Naive B cell (primary cell): ENCODE measurements around the gene OR11H6. TPM values are rescaled to one million over a fixed set of nuclear protein-coding genes. Genes with fewer than 3 reads are reported as not detected.
"Not testable (repeated sequence)": the region's sequence is repeated elsewhere in the genome, so short reads cannot be mapped to it uniquely, and the experiment has no call there.

ENCODE experiments used
- ATAC-seq, 2 donors: fragments of 150-1000 bp; cut with Tn5 transposase; 2 replicates each; pipeline ENCODE4 v1.10.0; 2021; ENCODE audit warnings: low read depth in 2 of 2, mild to moderate bottlenecking in 2 of 2, moderate library complexity in 2 of 2
- DNase-seq: peaks from one replicate; pipeline ENCODE4 v3.0.0; 2022
- H3K27ac Mint-ChIP-seq, 6 donors: one replicate each; pipeline ENCODE4 v1.8.0; 2020 to 2022; ENCODE audit warnings: mild to moderate bottlenecking in 6 of 6, mixed read lengths in 6 of 6, moderate library complexity in 5 of 6, inconsistent platforms in 2 of 6
- H3K27me3 Mint-ChIP-seq, 3 donors: one replicate each; pipeline ENCODE4 v1.8.0; 2021 to 2022; ENCODE audit warnings: mixed read lengths in 3 of 3, mild to moderate bottlenecking in 1 of 3
- H3K36me3 Mint-ChIP-seq, 2 donors: one replicate each; pipeline ENCODE4 v1.8.0; 2020 to 2022; ENCODE audit warnings: mixed read lengths in 2 of 2, inconsistent platforms in 1 of 2, mild to moderate bottlenecking in 1 of 2
- H3K4me1 Mint-ChIP-seq, 3 donors: one replicate each; pipeline ENCODE4 v1.8.0; 2020 to 2022; ENCODE audit warnings: mixed read lengths in 3 of 3, inconsistent platforms in 1 of 3, mild to moderate bottlenecking in 1 of 3, moderate library complexity in 1 of 3
- H3K4me3 Mint-ChIP-seq, 8 donors: one replicate each; pipeline ENCODE4 v1.8.0; 2020 to 2022; ENCODE audit warnings: mild to moderate bottlenecking in 8 of 8, mixed read lengths in 8 of 8, moderate library complexity in 8 of 8, inconsistent platforms in 2 of 8
- H3K9me3 Mint-ChIP-seq, 7 donors: one replicate each; pipeline ENCODE4 v1.8.0; 2020 to 2022; ENCODE audit warnings: mixed read lengths in 7 of 7, mild to moderate bottlenecking in 5 of 7, inconsistent platforms in 2 of 7, moderate library complexity in 1 of 7
- polyA plus RNA-seq, 6 donors: library from polyadenylated mRNA; unstranded; fragments of 300-500 nt; fragmentation: Illumina TruSeq; gene quantifications; one replicate each; pipeline ENCODE4 v1.2.3, GENCODE V29; 2021; ENCODE audit warnings: low read depth in 6 of 6

The OR11H6 gene, protein sequence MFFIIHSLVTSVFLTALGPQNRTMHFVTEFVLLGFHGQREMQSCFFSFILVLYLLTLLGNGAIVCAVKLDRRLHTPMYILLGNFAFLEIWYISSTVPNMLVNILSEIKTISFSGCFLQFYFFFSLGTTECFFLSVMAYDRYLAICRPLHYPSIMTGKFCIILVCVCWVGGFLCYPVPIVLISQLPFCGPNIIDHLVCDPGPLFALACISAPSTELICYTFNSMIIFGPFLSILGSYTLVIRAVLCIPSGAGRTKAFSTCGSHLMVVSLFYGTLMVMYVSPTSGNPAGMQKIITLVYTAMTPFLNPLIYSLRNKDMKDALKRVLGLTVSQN
- polyA plus RNA-seq, result not detected

- no peak for DNase-seq
- Mint-ChIP-seq H3K4me3 (peak within 1 kb of the TSS in 1 of 8 donors; percentile 57), H3K27ac (peak within 1 kb of the TSS in 1 of 6 donors; percentile 4), H3K27me3 (peaks cover 12 to 16% (median 13%) of the 10 kb centered on the region in 3 donors), H3K4me1 (no peaks in the 10 kb centered on the region), H3K9me3 (peaks cover 0 to 7% (median 0%) of the 10 kb centered on the region in 7 donors), H3K36me3 (no peaks in the 10 kb centered on the region)
- no peak for ATAC-seq
Observed at GRCh38 chr14:20223410-20223809, at the start of gene OR11H6. Gene OR11H6, plus strand, starts transcription at chr14:20223710. Its CDS starts 0 bp downstream, at chr14:20223710.

GRCh38 chr14:20174205-20174604 is 49.3 kb upstream of the OR11H6 start:
- not testable (repeated sequence) for ATAC-seq, DNase-seq, H3K4me3 Mint-ChIP-seq, H3K9me3 Mint-ChIP-seq, H3K4me1 Mint-ChIP-seq, H3K27me3 Mint-ChIP-seq, H3K36me3 Mint-ChIP-seq, H3K27ac Mint-ChIP-seq

DNA sequence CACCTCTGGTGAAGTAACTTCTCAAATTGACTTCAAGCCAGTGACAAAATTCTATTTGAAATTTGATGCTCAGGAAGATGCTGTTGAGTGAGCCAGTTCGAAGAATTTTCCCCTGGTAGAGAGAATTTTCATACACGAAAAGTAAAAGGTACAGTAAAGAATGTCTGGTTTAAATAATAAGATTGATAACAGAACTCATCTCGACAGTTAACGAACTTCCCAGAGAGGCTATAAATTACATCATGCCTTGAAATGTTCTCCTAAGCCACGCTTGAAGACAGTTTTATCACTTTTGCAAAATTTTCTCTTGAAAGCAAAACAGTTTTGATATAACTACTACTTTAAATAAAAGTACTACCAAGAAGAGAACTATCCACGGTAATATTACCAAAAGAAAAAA is 47.2 kb upstream of the OR11H6 start:
- DNase-seq, result no peak
- Mint-ChIP-seq H3K27ac (no peak overlapping the region), H3K4me1 (peaks cover 0 to 7% (median 3%) of the 10 kb centered on the region in 3 donors), H3K9me3 (peaks cover 0 to 6% (median 0%) of the 10 kb centered on the region in 7 donors), H3K36me3 (no peaks in the 10 kb centered on the region), H3K27me3 (peaks cover 0 to 13% (median 0%) of the 10 kb centered on the region in 3 donors), H3K4me3 (no peak overlapping the region)
- no peak for ATAC-seq

- Mint-ChIP-seq H3K36me3 (no peaks in the 10 kb centered on the region), H3K27me3 (peaks cover 0 to 13% (median 9%) of the 10 kb centered on the region in 3 donors), H3K4me3 (no peak overlapping the region), H3K9me3 (peaks cover 0 to 6% (median 0%) of the 10 kb centered on the region in 7 donors), H3K4me1 (peaks cover 0 to 7% (median 3%) of the 10 kb centered on the region in 3 donors), H3K27ac (no peak overlapping the region)
- DNase-seq, result no peak
- ATAC-seq, result no peak
Observed at GRCh38 chr14:20177433-20177974, 46.0 kb upstream of the OR11H6 start.

DNA sequence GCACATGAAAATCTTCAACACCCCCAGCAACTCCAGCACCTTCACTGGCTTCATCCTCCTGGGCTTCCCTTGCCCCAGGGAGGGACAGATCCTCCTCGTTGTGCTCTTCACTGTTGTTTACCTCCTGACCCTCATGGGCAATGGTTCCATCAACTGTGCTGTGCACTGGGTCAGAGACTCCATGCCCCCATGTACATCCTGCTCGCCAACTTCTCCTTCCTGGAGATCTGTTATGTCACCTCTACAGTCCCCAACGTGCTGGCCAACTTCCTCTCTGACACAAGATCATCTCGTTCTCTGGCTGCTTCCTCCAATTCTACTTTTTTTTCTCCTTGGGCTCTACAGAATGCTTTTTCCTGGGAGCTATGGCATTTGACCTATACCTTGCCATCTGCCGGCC is 44.3 kb upstream of the OR11H6 start:
- H3K4me1 Mint-ChIP-seq, result peaks cover 0 to 7% (median 3%) of the 10 kb centered on the region in 3 donors
- no peak overlapping the region for H3K4me3 Mint-ChIP-seq
- H3K9me3 Mint-ChIP-seq, result peaks cover 0 to 6% (median 0%) of the 10 kb centered on the region in 7 donors
- H3K36me3 Mint-ChIP-seq, result no peaks in the 10 kb centered on the region
- H3K27me3 Mint-ChIP-seq, result peaks cover 0 to 18% (median 10%) of the 10 kb centered on the region in 3 donors
- no peak for DNase-seq
- no peak for ATAC-seq
- H3K27ac Mint-ChIP-seq, result no peak overlapping the region

- Mint-ChIP-seq H3K27ac (peak overlapping the region in 1 of 6 donors; percentile 50), H3K4me3 (no peak overlapping the region), H3K4me1 (peaks cover 0 to 7% (median 3%) of the 10 kb centered on the region in 3 donors), H3K36me3 (no peaks in the 10 kb centered on the region), H3K9me3 (peaks cover 0 to 6% (median 0%) of the 10 kb centered on the region in 7 donors), H3K27me3 (peaks cover 0 to 18% (median 10%) of the 10 kb centered on the region in 3 donors)
- DNase-seq (no peak), ATAC-seq (no peak)
Observed at GRCh38 chr14:20179880-20180279, 43.6 kb upstream of the OR11H6 start.

DNA sequence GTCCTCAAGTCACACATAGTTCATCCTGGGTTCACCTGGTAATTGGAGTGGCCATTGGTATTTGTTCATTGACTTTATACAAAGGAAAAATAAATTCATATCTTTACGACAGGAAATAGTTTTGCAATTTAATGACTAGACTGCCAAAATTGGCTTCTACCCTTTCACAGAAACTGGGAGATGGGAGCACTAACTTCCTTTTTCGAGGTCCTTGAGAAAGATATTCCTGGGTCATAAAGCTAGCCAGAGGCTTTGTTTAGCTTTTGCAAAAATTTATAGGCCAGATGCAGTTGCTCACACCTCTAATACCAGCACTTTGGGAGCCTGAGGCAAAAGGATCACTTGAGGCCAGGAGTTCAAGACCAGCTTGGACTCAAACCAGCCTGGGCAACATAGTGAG is 43.0 kb upstream of the OR11H6 start:
- Mint-ChIP-seq H3K27ac (no peak overlapping the region), H3K27me3 (peaks cover 4 to 20% (median 13%) of the 10 kb centered on the region in 3 donors), H3K4me3 (no peak overlapping the region), H3K36me3 (no peaks in the 10 kb centered on the region), H3K4me1 (peaks cover 0 to 7% (median 3%) of the 10 kb centered on the region in 3 donors), H3K9me3 (peaks cover 0 to 6% (median 0%) of the 10 kb centered on the region in 7 donors)
- DNase-seq (no peak), ATAC-seq (no peak)

- H3K9me3 Mint-ChIP-seq, result peaks cover 0 to 6% (median 0%) of the 10 kb centered on the region in 7 donors
- DNase-seq (no peak), ATAC-seq (no peak)
- peaks cover 0 to 7% (median 3%) of the 10 kb centered on the region in 3 donors for H3K4me1 Mint-ChIP-seq
- no peak overlapping the region for H3K4me3 Mint-ChIP-seq
- H3K27me3 Mint-ChIP-seq, result peaks cover 23 to 28% (median 26%) of the 10 kb centered on the region in 3 donors
- H3K36me3 Mint-ChIP-seq, result no peaks in the 10 kb centered on the region
- H3K27ac Mint-ChIP-seq, result no peak overlapping the region
Observed at GRCh38 chr14:20184181-20184580, 39.3 kb upstream of the OR11H6 start.

GRCh38 chr14:20190596-20190995 is 32.9 kb upstream of the OR11H6 start, which contains the start of gene OR11G2:
Gene OR11G2, plus strand, starts transcription at chr14:20190896. Its CDS starts 6,542 bp downstream, at chr14:20197438.
- Mint-ChIP-seq H3K27me3 (peaks cover 15 to 32% (median 21%) of the 10 kb centered on the region in 3 donors), H3K4me1 (no peaks in the 10 kb centered on the region), H3K36me3 (no peaks in the 10 kb centered on the region), H3K27ac (no peak within 1 kb of the TSS), H3K9me3 (peaks cover 0 to under 1% (median 0%) of the 10 kb centered on the region in 7 donors), H3K4me3 (no peak within 1 kb of the TSS)
- no peak for DNase-seq
- ATAC-seq, result no peak

- H3K9me3 Mint-ChIP-seq, result no peaks in the 10 kb centered on the region
- peaks cover 13 to 30% (median 23%) of the 10 kb centered on the region in 3 donors for H3K27me3 Mint-ChIP-seq
- H3K4me3 Mint-ChIP-seq, result no peak overlapping the region
- ATAC-seq (no peak), DNase-seq (no peak)
- no peaks in the 10 kb centered on the region for H3K36me3 Mint-ChIP-seq
- no peak overlapping the region for H3K27ac Mint-ChIP-seq
- no peaks in the 10 kb centered on the region for H3K4me1 Mint-ChIP-seq
Observed at GRCh38 chr14:20191396-20191795, 32.1 kb upstream of the OR11H6 start.

DNA sequence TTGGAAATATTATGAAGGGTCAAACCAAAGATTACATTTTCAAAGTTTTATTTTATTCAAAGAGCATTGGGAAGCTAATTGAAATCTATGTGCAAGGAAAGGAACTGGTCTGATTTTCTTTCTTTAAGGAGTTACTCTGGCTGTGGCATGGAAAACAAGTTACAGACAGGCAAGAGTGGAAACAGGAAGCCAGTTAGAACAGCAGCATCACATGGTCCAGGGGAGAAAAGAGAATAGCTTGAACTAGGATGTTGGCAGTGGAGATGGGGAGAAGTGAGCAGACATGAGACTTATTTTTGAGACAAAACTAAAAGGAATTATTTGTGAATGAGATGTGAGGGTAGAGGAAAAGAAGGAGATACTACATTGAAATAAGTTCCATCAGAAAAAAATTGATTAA is 29.4 kb upstream of the OR11H6 start:
- H3K9me3 Mint-ChIP-seq, result peaks cover 0 to 4% (median 0%) of the 10 kb centered on the region in 7 donors
- H3K4me1 Mint-ChIP-seq, result no peaks in the 10 kb centered on the region
- H3K27ac Mint-ChIP-seq, result no peak overlapping the region
- H3K27me3 Mint-ChIP-seq, result peaks cover 11 to 30% (median 21%) of the 10 kb centered on the region in 3 donors
- H3K36me3 Mint-ChIP-seq, result no peaks in the 10 kb centered on the region
- DNase-seq (no peak), ATAC-seq (no peak)
- H3K4me3 Mint-ChIP-seq, result no peak overlapping the region

DNA sequence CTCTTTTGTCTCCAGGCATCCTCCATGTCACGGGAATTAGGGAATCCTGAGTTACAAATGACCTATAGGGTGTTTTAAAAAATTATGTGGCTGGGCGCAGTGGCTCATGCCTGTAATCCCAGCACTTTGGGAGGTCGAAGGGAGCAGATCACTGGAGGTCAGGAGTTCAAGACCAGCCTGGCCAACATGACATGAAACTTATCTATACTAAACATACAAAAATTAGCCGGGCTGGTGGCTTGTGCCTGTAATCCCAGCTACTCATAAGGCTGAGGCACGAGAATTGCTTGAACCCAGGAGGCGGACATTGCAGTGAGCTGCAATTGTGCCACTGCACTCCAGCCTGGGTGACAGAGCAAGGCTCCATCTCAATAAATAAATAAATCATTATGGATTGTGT is 28.3 kb upstream of the OR11H6 start:
- H3K4me1 Mint-ChIP-seq, result not testable (repeated sequence)

GRCh38 chr14:20195911-20196310 is 27.6 kb upstream of the OR11H6 start:
- no peaks in the 10 kb centered on the region for H3K4me1 Mint-ChIP-seq

More for the DNA sequence above, 28.3 kb upstream of the OR11H6 start:
- H3K4me3 Mint-ChIP-seq, H3K36me3 Mint-ChIP-seq, DNase-seq, ATAC-seq, H3K9me3 Mint-ChIP-seq, H3K27ac Mint-ChIP-seq: not testable (repeated sequence)
- H3K27me3 Mint-ChIP-seq, result peaks cover 11 to 36% (median 20%) of the 10 kb centered on the region in 3 donors

GRCh38 chr14:20197459-20197858 is 26.1 kb upstream of the OR11H6 start:
- Mint-ChIP-seq H3K9me3 (peaks cover 0 to 4% (median 0%) of the 10 kb centered on the region in 7 donors), H3K4me1 (no peaks in the 10 kb centered on the region), H3K27me3 (peaks cover 11 to 34% (median 20%) of the 10 kb centered on the region in 3 donors), H3K4me3 (no peak overlapping the region), H3K27ac (peak overlapping the region in 1 of 6 donors; percentile 12), H3K36me3 (no peaks in the 10 kb centered on the region)
- DNase-seq (no peak), ATAC-seq (no peak)

More at GRCh38 chr14:20195911-20196310, 27.6 kb upstream of the OR11H6 start:
- Mint-ChIP-seq H3K27me3 (peaks cover 11 to 36% (median 20%) of the 10 kb centered on the region in 3 donors), H3K36me3 (no peaks in the 10 kb centered on the region), H3K9me3 (peaks cover 0 to 4% (median 0%) of the 10 kb centered on the region in 7 donors), H3K27ac (no peak overlapping the region), H3K4me3 (no peak overlapping the region)
- no peak for DNase-seq
- ATAC-seq, result no peak
